Islet of Langerhans (tissue), 1 donor: Measurements from ENCODE around the gene CASP10.

Experiments used
- FAIRE-seq: peaks from one replicate; lab custom pipeline; 2011; peaks lifted over from hg19 to GRCh38; lab: Jason Lieb, UNC

Gene CASP10

GRCh38 chr2:201260302-201260800 lies 77.4 kb downstream of the CASP10 start, which contains the start of gene CASP8:
Gene CASP8, plus strand, starts transcription at chr2:201260536. Its CDS starts 5,951 bp downstream, at chr2:201266487.
- no peak for FAIRE-seq

DNA sequence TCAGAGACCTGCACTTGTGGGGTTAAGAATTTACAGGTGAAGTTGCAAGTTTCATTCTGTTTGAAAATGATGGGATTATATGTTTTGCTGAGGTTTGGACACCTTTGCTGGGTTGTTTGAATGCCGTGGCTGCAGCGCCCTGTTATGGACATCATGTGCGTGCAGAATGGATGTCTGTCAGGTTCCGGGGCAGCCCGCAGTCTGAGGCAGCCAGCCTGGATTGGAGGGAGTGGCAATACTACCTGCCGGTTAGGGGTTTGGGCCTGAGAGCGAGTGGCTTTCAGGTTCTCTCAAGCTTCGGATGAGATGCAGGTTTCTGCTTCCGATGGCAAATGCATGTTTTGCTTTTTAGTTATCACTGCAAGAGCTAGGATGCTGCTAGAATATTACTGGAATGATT lies 78.5 kb downstream of the CASP10 start:
- FAIRE-seq, result no peak

DNA sequence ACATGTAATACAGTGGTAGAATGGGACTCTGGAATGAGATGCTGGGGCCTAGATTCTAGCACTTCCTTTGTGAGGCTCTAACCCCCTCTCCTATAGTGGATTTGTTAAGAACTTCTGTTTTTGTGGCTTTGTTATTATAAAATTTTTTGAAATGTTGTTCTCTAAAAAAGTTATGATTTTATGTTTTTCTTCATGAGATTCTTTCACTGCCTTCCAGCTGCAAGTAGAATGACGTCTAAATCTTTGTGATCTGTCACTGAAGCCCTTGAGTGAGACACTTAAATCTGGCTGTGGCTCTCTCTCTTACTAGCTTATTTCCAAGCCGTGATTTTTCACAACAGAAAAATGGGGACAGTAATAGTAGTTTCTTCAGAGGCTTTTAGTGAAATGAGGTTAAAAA lies 79.0 kb downstream of the CASP10 start:
- no peak for FAIRE-seq

- FAIRE-seq, result no peak
These were observed 79.8 kb downstream of the CASP10 start for GRCh38 chr2:201262718-201263117.

DNA sequence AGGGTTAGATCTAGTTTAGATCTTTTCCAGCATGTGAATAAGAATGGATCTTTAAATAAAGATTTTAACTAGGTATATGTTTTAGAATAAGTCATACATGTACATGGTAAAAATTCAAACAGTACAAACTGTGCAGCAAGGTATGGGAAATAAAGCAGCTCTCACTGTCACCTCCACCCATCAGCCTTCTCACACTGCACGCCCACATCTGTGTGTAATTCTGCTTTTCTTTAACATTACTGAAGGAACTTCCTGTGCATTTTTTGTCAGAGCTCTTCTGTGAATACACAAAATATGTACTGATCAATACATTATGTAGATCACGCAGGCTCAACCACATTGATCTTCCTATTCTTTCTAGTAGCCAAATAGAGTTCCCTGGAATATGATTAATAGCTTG lies 80.8 kb downstream of the CASP10 start:
- FAIRE-seq, result no peak

DNA sequence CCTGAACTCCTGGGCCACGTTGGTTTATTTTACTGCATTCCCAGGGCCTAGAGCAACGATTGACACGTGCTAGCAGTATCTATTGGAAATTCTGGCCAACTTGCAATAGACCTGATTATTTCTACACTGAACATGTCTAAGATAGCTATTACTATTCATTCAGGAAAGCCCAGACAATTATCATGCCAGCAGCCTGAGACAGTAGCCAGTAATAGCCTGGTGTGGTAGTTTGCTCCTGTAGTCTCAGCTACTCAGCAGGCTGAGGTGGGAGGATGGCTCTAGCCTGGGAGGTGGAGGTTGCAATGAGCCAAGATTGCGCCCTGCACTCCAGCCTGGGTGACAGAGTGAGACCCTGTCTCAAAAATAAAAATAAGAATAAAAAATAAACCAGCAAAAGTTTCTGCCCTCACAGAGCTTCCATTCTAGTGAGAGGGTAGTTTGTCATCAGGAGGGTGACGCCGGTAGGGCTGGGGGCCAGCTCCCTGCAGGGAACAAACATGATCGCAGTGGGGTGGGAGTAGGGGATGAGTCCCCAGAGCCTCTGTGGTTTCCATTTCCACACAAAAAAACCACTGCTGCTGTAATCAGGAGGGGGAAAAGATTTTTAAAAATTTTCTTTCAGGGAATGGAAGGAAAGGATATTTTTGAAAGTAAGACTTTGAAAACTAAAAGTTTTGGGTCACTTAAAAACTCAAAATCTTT lies 81.7 kb downstream of the CASP10 start:
- no peak for FAIRE-seq

GRCh38 chr2:201266629-201267028 lies 83.7 kb downstream of the CASP10 start:
- no peak for FAIRE-seq

DNA sequence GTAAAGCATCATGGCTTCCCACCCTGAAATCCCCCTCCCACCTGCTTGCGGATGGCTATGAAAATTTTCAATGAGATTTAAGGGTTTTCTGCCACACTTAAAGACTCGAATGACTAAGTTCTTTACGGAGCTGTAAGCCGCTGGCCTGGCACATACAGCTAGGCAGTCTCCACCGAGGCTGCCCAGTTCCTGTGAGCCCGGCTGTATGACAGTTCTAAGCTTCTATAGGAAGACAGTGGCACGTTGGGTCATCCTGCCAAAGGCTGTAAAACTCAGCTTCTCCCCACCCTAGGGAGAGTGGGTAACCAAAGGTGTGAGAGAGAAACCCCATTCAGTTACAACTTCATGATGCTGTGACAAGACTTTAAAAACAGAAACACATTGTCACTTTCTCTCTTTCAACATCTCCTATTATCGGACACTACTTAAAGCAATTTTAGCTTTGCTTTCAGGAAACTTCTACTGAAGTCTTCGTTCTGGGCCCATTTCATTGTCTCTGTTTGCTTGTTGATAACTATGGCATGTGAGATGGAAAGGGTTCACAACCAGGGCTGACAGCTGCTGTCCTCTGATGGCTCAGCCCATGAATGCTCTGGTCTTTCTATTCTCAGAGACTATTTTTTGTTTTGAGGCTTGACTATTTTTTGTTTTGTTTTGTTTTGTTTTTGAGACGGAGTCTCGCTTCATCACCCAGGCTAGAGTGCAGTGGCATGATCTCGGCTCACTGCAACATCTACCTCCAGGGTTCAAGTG lies 84.5 kb downstream of the CASP10 start:
- FAIRE-seq, result no peak

DNA sequence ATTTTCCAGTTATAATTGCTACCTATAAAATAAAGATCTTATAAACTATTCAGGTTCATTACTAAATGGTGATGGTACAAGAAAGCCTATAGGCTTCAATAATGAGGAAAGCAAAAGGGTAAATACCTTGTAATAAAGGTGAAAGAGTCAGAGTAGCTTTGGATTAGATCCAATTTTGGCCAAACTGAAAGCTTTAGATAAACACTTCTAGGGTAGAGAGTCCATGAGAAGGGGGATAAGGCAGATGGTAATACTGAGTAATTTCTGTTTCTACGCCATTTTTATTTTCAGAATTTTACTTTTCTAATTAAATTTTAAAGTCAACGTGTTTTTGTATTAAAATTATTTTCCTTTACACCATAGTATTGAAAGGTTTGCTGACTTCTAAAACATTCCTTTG lies 86.8 kb downstream of the CASP10 start:
- FAIRE-seq, result no peak

DNA sequence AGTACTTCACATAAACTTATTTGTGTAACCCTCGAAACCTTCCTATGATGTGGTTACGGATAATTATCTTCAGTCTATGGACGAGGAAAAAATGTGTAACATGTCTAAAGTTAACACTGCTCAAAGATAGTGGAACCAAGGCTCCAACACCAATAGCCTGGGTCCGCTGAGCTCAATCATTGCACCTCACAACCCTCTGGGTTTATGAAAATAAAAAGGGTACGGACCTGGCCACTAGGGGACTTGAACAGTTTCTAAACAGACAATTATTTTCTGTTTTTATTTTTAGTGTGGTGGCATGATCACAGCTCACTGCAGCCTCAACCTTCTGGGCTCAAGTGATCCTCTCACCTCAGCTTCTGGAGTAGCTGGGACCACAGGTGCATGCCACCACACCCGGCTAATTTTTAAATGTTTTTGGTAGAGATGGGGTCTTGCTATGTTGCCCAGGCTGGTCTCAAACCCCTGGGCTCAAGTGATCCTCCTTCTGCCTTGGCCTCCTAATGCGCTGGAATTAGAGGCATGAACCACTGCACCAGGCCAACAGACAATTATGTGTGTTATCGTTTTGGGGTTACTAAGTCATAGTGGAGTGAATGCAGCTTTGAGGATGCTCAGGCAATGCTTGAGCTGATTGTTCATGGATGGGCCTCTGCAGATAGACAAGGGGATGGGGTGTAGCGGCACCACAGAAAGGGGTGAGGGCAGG lies 87.5 kb downstream of the CASP10 start:
- FAIRE-seq, result no peak

DNA sequence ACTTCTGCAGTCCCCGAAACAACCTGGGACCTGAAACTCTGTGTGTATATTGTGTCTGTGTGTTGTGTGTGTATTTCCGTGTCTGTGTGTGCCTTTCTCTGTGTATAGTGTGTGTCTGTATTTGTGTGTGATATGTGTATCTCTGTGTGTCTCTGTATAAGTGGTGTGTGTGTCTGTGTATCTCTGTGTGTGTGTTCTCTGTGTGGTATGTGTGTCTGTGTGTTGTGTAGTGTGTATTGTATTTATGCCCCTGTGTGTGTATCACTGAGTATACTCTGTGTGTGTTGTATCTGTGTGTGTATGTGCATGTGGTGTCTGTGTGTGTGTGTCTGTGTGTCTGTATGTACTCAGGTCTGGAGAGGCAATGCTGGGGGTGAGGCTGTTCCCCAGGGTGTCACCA lies 89.0 kb downstream of the CASP10 start:
- no peak for FAIRE-seq

- no peak for FAIRE-seq
These were observed 90.5 kb downstream of the CASP10 start for GRCh38 chr2:201273330-201273983.

DNA sequence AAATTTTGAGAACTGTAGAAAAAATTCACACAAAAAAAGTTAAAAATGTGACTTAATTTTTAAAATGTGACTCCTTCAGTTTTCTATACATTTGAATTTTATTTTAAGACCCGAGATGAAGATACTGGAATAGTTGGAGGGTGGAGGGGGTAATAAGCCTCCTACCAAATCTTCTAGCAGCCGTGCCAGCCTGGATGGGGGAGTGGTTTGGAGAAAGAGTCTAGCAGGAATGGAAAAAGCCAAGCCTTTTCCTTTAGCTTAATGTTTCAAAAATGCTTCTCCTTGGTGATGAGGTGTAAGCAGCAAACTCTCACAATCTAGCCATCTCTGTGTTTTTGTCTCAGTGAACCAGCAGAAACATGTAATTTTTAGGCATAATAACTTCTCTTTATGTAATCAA lies 92.1 kb downstream of the CASP10 start:
- no peak for FAIRE-seq

- FAIRE-seq, result no peak
These were observed 93.0 kb downstream of the CASP10 start for GRCh38 chr2:201275990-201276389.

DNA sequence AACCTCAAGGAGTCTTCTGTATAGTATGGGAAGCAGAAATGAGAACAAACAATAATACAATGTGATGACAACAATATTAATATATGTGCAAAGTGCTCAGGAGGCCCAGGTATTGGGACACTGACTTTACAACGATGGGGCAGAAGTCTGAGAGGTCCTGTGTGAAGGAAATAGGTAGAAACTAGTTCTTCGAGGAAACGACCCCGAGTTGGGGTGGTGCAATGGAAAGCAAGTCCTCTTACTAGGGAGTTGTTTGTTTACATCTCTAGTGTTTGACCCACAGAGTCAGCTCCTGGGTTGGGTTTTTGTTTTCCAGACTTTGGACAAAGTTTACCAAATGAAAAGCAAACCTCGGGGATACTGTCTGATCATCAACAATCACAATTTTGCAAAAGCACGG lies 93.6 kb downstream of the CASP10 start:
- FAIRE-seq, result no peak
